HG03378 (cell line): ENCODE measurements around the gene URI1.
"Not testable (repeated sequence)": the region's sequence is repeated elsewhere in the genome, so short reads cannot be mapped to it uniquely, and the experiment has no call there.

ENCODE experiments used
- ATAC-seq: cut with Tn5 transposase; IDR thresholded peaks from one replicate; pipeline ENCODE4 v1.9.1; 2021; ENCODE audit warnings: mild to moderate bottlenecking, moderate library complexity; ENCODE audit not compliant: unreplicated experiment

Gene URI1

GRCh38 chr19:29941828-29942403 is at the start of gene URI1:
TSS of gene URI1 (plus strand) at chr19:29942239. CDS start at chr19:29942548, 309 bp downstream.
- peak; percentile 65 for ATAC-seq

GRCh38 chr19:29893606-29894284 is 48.3 kb upstream of the URI1 start:
- no peak for ATAC-seq

DNA sequence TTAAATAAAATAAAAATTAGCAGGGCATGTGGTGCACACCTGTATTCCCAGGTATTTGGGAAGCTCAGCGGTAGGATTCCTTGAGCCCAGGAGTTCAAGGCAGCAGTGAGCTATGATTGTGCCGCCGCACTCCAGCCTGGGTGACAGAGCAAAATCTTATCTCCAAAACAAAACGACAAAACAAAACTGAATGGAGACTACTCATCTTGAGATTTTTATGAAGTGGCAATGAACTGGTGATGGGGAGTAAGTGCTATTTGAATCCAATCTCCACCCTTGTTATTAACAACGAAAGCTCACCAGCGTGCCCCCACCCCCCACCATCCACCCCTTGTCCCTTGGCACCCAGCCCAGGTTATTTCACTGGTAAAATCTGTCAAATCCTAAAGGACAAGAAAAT is 45.2 kb upstream of the URI1 start:
- no peak for ATAC-seq

- ATAC-seq, result no peak
Measured at GRCh38 chr19:29897466-29897865, 44.6 kb upstream of the URI1 start.

GRCh38 chr19:29904017-29904416 is 38.0 kb upstream of the URI1 start:
- no peak for ATAC-seq

GRCh38 chr19:29908963-29909944 is 32.8 kb upstream of the URI1 start:
- no peak for ATAC-seq

GRCh38 chr19:29914933-29915332 is 27.1 kb upstream of the URI1 start:
- ATAC-seq, result no peak

DNA sequence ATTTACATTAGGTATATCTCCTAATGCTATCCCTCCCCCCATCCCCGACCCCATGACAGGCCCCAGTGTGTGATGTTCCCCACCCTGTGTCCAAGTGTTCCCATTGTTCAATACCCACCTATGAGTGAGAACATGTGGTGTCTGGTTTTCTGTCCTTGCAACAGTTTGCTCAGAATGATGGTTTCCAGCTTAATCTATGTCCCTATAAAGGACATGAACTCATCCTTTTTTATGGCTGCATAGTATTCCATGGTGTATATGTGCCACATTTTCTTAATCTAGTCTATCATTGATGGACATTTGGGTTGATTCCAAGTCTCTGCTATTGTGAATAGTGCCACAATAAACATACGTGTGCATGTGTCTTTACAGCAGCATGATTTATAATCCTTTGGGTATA is 26.2 kb upstream of the URI1 start:
- not testable (repeated sequence) for ATAC-seq

DNA sequence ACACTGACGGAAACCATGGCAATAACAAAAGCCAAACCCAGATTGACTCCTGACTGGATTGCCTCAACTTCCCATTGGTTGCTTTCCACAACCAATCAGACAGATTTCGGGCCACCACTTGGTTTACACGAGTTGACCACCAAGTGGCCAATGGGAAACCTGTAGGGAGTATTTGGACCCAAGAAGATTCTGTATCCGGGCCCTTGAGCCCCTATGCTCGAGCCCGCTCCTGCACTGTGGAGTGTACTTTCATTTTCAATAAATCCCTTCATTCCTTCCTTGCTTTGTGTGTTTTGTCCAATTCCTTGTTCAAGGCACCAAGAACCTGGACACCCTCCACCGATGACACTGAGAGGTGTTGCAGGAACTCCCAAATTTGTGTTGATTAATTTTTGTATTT is 24.1 kb upstream of the URI1 start:
- ATAC-seq, result no peak

GRCh38 chr19:29918891-29919290 is 23.1 kb upstream of the URI1 start:
- ATAC-seq, result no peak

GRCh38 chr19:29922972-29923371 is 19.1 kb upstream of the URI1 start:
- no peak for ATAC-seq

DNA sequence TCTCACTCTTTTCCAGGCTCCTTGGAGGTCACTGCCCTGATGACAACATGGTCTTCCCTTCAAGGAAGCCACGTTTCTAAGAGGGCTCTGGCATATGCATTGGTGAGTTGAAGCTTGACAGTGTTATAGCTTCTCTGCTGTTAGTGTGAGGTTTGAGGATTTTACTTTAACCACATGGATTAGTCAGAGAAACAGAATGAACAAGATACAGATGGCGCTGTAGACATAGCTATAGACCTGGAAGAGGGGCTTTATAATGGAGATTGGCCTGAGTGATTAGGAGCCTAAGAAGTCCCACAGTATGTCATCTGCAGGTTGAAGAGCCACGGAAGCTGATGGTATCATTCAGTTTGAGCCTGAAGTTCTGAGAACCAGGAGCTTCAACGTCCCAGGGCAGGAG is 18.4 kb upstream of the URI1 start:
- no peak for ATAC-seq

- no peak for ATAC-seq
Measured at GRCh38 chr19:29926031-29926430, 16.0 kb upstream of the URI1 start.

DNA sequence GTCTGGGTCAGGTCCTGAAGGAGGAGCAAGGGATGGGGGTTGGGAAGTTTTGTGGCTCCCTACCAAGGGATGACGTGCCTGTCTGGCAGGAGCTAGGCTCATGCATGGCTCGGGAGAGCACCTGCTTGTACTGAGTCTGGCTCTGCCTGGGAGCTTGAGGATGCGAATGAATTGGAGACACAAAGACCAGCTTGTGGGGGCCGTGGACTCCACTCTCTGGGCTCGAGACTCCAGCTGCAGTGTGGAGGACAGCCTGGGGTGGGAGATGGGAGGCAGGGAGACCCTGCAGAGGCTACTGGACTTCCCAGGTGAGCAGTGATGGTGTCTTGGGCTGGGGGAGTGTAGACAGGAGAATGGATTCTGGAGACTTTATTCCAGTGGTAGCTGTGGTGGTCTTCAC is 15.2 kb upstream of the URI1 start:
- ATAC-seq, result no peak

DNA sequence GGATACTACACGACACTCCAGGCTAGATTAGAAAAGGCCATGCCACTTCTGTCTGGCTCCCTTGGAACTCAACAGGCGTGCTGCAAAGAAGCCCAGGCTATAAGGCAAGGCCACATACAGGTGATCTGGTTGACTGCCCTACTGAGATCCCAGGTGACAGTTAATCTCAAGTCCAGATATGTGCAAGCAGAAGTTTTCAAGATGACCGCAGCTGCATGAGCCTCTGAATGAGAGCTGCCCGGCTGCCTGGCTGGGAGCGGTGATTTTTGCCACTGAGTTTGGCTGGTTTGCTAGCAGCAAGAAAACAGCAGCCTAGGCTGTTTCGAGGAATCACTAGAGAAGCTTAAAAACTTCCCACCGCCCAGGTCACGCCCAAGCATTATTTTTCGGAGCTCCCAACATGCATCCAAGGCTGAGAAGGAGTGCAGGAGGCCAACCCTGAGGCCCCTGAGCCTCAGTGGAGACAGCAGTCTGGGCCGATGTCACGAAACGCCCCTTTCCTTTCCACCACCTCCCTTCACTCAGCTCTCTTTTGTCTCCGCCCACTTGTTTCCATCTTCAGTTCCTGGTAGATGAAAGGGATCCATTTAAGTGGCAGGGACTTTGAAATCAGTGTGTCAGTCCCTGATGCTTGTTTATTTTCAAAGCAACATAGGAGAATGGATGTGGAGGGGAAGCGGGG is 14.0 kb upstream of the URI1 start:
- peak; percentile 52 for ATAC-seq

GRCh38 chr19:29928831-29929230 is 13.2 kb upstream of the URI1 start:
- peak; percentile 85 for ATAC-seq

- no peak for ATAC-seq
Measured at GRCh38 chr19:29934257-29934656, 7.8 kb upstream of the URI1 start.

- ATAC-seq, result no peak
Measured at GRCh38 chr19:29934781-29935180, 7.3 kb upstream of the URI1 start.

DNA sequence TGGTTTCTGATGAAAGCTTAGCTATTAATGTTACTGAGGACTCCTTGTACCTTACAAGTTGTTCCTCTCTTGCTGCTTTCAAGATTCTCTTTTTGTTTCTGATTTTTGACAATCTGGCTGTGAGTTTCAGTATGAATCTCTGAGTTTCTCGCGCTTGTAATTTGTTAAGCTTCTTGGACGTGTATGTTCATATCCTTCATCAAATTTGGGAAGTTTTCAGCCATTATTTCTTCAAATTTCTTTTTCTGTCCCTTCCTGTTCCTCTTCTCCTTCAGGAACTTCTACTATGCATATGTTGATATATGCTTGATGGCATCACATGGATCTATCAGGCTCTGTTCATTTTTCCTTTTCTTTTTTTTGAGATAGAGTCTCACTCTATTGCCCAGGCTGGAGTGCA is 5.6 kb upstream of the URI1 start:
- ATAC-seq, result no peak

DNA sequence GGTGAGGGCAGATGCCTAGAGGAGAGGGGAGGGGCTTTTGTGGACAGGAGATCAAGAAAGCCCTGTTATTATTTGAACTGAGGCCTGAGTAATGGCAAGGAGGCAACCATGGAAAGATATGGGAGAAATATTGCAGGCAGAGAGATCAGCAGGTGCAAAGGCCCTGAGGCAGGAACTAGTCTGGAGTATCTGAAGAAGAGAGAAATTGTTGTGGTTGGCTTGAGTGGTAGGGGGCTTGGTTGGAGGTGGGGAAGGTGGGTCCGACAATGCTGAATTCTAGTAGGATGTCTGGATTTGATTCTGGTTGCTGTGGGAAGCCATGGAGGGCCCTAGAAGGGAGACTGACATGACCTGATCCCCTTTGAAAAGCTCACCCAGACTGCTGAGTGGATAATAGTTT is 2.4 kb upstream of the URI1 start:
- no peak for ATAC-seq

DNA sequence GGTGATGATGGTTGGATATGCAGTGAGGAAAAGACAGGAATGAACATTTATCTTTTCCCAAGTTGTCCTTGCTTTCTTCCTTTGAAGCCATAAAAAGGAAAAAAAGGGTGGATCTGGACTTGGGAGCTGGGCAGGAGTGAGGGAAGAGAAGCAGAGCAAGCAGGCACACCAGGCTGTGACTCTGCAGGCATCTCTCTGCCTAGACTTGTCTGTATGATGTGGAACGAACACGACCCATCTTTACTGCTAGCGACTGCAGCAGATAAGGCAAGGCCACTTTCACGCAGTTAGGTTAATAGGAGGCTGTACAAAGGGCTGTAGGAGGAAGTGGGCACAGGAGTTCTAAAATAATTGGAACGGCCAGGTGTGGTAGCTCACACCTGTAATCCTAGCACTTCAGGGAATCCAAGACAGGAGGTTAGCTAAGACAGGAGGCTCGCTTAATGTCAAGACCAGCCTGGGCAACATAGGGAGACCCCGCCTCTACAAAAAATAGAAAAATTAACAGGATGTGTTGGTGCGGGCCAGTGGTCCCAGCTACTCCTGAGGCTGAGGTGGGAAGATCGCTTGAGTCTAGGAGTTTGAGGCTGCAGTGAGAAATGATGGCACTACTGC is 961 bp upstream of the URI1 start:
- no peak for ATAC-seq
